HG02642 (cell line): Measurements from ENCODE around the gene L1TD1.
"Not testable (repeated sequence)": the region's sequence is repeated elsewhere in the genome, so short reads cannot be mapped to it uniquely, and the experiment has no call there.

Source experiments
- ATAC-seq: cut with Tn5 transposase; IDR thresholded peaks from one replicate; pipeline ENCODE4 v1.9.1; 2021; ENCODE audit warnings: mild to moderate bottlenecking; ENCODE audit not compliant: unreplicated experiment, poor library complexity

L1TD1 gene, protein sequence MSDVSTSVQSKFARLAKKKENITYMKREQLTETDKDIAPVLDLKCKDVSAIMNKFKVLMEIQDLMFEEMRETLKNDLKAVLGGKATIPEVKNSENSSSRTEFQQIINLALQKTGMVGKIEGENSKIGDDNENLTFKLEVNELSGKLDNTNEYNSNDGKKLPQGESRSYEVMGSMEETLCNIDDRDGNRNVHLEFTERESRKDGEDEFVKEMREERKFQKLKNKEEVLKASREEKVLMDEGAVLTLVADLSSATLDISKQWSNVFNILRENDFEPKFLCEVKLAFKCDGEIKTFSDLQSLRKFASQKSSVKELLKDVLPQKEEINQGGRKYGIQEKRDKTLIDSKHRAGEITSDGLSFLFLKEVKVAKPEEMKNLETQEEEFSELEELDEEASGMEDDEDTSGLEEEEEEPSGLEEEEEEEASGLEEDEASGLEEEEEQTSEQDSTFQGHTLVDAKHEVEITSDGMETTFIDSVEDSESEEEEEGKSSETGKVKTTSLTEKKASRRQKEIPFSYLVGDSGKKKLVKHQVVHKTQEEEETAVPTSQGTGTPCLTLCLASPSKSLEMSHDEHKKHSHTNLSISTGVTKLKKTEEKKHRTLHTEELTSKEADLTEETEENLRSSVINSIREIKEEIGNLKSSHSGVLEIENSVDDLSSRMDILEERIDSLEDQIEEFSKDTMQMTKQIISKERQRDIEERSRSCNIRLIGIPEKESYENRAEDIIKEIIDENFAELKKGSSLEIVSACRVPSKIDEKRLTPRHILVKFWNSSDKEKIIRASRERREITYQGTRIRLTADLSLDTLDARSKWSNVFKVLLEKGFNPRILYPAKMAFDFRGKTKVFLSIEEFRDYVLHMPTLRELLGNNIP

GRCh38 chr1:62194651-62195544 is at the start of gene L1TD1:
TSS of gene L1TD1 (plus strand) at chr1:62194849. CDS start at chr1:62206629, 11,780 bp downstream.
- no peak for ATAC-seq

DNA sequence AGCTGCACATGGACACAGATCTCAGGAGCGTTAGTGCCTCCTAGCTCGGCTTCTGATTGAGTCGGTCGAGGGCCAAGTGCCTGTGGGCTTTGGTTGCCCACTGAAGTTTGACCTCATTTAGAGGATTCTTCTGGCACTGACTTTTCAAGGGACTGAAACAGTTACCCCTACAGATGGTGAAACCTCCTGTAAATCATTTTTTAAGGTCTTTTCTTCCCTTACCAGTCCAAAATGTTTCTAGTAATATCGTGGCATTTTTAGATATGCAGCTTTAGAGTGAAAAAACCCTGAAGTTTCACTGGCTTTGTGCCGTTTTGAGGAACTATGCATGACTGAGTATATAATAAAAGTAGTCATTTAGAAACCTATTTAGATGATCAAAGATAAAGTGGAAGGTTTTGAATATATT is 34.7 kb upstream of the L1TD1 start:
- peak; percentile 50 for ATAC-seq

DNA sequence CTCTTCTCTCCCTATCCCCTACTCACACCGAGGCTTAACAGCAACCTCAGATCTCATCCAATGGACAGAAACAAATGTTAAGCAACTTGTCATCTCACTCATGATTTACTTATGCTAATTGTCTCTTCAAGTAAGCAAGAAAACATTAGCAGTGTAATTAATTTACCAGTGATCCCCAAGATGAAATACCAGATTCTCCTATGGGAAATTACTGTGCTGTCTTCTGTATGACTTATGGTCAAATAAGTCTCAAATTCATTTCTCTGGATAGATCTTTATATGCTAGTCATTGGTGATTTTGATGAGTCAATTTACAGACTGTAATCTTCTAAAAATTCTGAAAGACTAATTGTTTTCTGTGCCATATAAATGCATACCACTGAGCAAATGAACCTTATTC is 32.9 kb upstream of the L1TD1 start:
- no peak for ATAC-seq

GRCh38 chr1:62170380-62170779 is 24.3 kb upstream of the L1TD1 start:
- not testable (repeated sequence) for ATAC-seq

DNA sequence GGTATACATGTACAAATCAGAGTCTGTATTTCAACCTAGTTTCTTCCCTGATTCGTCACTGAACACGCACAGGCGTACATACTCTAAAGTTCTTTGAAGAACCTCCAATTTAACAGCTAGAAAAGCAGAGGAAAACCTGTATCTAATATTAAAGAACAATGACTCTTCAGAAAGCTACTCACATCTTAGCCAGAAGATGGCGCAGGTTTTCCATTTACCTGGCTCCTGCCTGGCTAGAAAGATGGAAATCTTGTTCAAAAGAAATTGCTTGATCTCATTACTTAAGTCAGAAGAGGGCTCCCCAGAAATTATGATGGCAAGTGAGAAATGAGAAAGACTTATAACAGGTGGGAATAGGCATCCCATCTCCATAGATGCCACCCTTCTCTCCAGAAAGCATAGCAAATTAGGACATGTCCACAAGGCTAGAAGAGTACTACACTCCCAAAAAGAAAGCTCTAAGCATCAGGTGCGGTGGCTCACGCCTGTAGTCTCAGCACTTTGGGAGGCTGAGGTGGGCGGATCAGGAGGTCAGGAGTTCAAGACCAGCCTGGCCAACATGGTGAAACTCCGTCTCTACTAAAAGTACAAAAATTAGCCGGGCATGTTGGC is 19.0 kb upstream of the L1TD1 start:
- ATAC-seq = no peak

DNA sequence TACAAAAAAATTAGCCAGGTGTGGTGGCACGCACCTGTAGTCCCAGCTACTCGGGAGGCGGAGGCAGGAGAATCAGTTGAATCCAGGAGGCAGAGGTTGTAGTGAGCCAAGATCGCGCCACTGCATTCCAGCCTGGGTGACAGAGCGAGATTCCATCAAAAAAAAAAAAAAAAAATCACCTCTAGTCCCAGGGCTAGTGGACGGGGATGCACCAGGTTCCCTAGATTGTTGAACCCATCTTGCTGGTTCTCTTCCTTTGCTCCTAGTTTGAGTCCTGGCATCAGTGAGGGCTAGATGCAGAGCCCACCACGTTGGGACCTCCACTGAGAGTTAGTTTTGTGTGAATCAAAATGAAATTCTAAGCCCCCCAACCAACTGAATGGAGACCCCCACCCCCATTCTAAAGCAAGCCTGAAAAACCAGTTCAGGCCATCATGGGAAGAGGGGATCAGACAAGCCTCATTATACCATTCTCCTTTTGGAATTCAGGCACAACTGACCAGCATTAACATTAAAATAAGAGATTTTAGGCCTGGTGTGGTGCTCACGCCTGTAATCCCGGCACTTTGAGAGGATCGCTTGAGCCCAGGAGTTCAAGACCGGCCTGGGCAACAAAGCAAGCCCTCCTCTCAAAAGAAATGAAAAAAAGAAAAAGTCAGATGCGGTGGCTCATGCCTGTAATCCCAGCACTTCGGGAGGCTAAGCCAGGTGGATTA is 17.9 kb upstream of the L1TD1 start:
- no peak for ATAC-seq

DNA sequence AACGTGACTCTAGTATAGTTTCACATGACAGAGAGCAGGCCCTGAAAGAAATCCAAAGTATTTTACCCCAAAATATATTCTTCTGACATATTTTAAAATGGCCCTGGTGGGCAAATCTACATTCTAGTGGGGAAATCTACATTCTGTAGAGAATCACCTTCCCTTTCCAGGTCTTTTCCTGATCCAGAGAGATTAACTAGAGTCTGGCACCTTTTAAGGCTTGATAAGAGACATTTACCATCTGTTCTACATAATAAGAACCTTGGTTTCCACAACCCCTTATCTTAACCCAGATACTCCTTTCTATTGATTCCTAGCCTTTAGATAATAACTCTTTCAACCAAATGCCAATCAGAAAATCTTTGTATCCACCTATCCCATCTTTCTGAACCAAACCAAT is 17.0 kb upstream of the L1TD1 start:
- ATAC-seq = no peak

- ATAC-seq = no peak
These were observed 16.3 kb upstream of the L1TD1 start for GRCh38 chr1:62178372-62178771.

- ATAC-seq = not testable (repeated sequence)
These were observed 14.6 kb upstream of the L1TD1 start for GRCh38 chr1:62180054-62180453.

- no peak for ATAC-seq
These were observed 14.0 kb upstream of the L1TD1 start for GRCh38 chr1:62180639-62181038.

- ATAC-seq = no peak
These were observed 13.1 kb upstream of the L1TD1 start for GRCh38 chr1:62181532-62181931.

DNA sequence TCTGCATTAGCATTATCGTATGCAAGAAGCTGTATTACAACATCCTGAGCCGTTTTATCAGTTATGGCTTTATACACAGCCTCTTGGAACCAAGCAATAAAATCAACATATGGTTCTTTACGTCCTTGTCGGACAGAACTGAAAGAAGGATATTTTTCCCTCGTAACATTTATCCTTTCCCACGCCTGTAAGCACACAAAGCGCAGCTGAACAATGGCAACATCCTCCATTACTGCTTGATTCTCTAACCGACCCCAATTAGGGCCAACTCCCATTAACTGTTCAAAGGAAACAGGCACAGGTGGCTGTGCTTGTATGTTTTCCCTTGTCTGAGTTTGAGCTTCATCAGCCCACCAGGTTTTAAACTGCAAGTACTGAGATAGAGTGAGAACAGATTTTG is 12.5 kb upstream of the L1TD1 start:
- not testable (repeated sequence) for ATAC-seq

GRCh38 chr1:62183164-62184020 is 11.3 kb upstream of the L1TD1 start:
- not testable (repeated sequence) for ATAC-seq

GRCh38 chr1:62184336-62184735 is 10.3 kb upstream of the L1TD1 start:
- ATAC-seq = no peak

- not testable (repeated sequence) for ATAC-seq
These were observed 9.4 kb upstream of the L1TD1 start for GRCh38 chr1:62185233-62185632.

GRCh38 chr1:62185677-62186076 is 9.0 kb upstream of the L1TD1 start:
- ATAC-seq = no peak

GRCh38 chr1:62187548-62187947 is 7.1 kb upstream of the L1TD1 start:
- ATAC-seq = no peak

DNA sequence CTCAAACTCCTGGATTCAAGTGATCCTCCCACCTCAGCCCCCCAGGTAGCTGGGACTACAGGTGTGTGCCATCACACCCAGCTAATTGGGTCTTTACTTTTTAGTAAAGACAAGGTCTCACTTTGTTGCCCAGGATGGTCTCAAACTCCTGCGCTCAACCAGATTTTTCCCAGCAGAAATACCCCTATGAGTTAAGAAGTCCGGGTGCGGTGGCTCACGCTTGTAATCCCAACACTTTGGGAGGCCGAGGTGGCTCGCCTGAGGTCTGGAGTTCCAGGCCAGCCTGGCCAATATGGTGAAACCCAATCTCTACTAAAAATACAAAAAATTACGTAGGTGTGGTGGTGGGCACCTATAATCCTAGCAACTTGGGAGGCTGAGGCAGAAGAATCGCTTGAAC is 6.5 kb upstream of the L1TD1 start:
- no peak for ATAC-seq
